HG02943 (cell line): ENCODE data around the gene EML1.

ENCODE experiments used
- ATAC-seq: cut with Tn5 transposase; IDR thresholded peaks from one replicate; pipeline ENCODE4 v1.9.1; 2021; ENCODE audit warnings: mild to moderate bottlenecking, low read depth, moderate library complexity; ENCODE audit not compliant: unreplicated experiment

The EML1 gene

GRCh38 chr14:99951085-99951484 is 157.9 kb downstream of the EML1 start:
- no peak for ATAC-seq

- no peak for ATAC-seq
Measured at GRCh38 chr14:99952039-99952438, 158.8 kb downstream of the EML1 start.

- ATAC-seq: no peak
Measured at GRCh38 chr14:99952453-99952852, 159.2 kb downstream of the EML1 start.

- no peak for ATAC-seq
Measured at GRCh38 chr14:99955826-99956455, 162.7 kb downstream of the EML1 start.

- ATAC-seq: no peak
Measured at GRCh38 chr14:99958380-99958779, 165.2 kb downstream of the EML1 start.

GRCh38 chr14:99961826-99962518 is 168.8 kb downstream of the EML1 start:
- no peak for ATAC-seq

GRCh38 chr14:99964979-99965378 is 171.8 kb downstream of the EML1 start:
- no peak for ATAC-seq

- ATAC-seq: no peak
Measured at GRCh38 chr14:99966037-99966835, 173.0 kb downstream of the EML1 start.

- no peak for ATAC-seq
Measured at GRCh38 chr14:99966912-99967311, 173.7 kb downstream of the EML1 start.

GRCh38 chr14:99968191-99968920 is 175.1 kb downstream of the EML1 start:
- no peak for ATAC-seq

- ATAC-seq: no peak
Measured at GRCh38 chr14:99968941-99969340, 175.7 kb downstream of the EML1 start.

GRCh38 chr14:99969673-99970322 is 176.6 kb downstream of the EML1 start:
- ATAC-seq: no peak

GRCh38 chr14:99971087-99971940 is 178.1 kb downstream of the EML1 start:
- no peak for ATAC-seq

- ATAC-seq: no peak
Measured at GRCh38 chr14:99971941-99972747, 178.9 kb downstream of the EML1 start.

GRCh38 chr14:99972748-99973466 is 179.7 kb downstream of the EML1 start:
- ATAC-seq: no peak

GRCh38 chr14:99975190-99975589 is 182.0 kb downstream of the EML1 start:
- ATAC-seq: no peak

- no peak for ATAC-seq
Measured at GRCh38 chr14:99976021-99976420, 182.8 kb downstream of the EML1 start.

- no peak for ATAC-seq
Measured at GRCh38 chr14:99976681-99977080, 183.5 kb downstream of the EML1 start.
